NCI-H2081 treated with DMSO at 0.1 percent for 48 hours (cell line): Measurements from ENCODE around the gene C9orf85.
"Not testable (repeated sequence)": the region's sequence is repeated elsewhere in the genome, so short reads cannot be mapped to it uniquely, and the experiment has no call there.

Experiments used
- DNase-seq: peaks from one replicate; lab custom pipeline; 2025; lab: John Stamatoyannopoulos, UW

Gene C9orf85

DNA sequence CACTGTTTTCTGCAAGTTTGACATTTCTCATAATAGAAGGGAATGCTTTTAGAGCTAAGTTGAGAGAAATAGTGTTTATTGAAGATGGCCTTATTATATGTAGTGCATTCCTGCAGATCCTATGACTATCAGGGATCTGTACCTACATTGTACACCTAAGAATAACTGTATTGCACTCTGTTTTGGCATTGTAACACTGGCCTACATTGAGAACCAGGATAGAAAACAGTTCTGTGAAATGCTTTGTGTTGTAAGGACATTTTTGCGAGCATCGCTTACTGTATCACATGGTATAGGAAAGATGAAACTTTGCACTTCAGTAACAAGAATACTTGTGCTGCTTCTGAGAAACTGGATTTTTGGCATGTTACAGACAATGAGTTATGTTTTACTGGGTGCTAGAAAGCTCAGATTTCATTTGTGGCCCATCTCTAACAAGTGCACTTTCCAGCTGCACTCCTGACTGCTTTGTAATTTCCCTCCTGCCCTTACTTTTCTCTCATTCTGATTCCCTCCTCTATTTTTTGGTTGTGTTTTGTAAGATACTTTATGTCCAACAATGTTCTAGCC, 30.6 kb downstream of the C9orf85 start:
- DNase-seq = no peak

DNA sequence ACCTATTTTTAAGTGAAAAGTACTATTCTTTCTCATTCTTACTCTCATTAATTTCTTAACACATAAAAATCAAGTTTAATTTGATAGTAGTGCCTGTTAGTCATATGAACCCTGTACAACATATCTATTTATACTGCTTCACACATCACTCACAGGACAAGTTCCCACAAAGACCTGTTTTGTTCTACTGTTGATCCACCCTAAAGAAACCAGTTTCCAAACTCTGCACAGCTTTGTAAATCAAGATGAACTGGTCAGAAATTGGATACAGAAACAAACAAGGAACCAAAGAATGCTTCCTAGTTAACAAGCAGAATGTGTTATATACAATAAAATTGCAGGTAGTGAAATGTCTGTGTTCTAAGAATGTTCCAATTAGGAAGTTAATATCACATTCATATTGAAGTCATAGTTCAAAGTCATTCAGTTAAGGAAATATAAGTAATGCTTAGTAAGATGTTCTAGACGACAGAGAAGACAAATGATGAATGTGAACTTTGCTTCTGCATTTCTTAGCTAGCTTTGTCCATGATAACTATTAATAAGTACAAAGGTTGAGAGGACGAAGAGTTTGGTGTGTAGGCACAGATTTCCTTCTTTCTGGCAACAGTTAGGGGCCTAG, 33.4 kb downstream of the C9orf85 start:
- no peak for DNase-seq

DNA sequence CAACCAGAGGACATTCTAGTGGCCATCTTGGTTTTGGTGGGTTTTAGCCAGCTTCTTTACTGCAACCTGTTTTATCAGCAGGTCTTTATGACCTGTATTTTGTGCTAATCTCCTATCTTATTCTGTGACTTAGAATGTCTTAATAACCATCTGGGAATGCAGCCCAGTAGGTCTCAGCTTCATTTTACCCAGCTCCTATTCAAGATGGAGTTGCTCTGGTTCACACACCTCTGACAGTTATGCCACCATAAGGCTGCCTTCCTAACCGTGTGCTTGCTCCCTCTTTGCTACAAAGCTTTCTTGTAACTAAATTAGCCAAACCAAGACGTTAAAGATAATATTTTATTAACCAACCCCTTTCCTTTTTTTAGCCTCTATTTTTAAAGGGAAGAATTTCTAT, 43.2 kb downstream of the C9orf85 start:
- not testable (repeated sequence) for DNase-seq

DNA sequence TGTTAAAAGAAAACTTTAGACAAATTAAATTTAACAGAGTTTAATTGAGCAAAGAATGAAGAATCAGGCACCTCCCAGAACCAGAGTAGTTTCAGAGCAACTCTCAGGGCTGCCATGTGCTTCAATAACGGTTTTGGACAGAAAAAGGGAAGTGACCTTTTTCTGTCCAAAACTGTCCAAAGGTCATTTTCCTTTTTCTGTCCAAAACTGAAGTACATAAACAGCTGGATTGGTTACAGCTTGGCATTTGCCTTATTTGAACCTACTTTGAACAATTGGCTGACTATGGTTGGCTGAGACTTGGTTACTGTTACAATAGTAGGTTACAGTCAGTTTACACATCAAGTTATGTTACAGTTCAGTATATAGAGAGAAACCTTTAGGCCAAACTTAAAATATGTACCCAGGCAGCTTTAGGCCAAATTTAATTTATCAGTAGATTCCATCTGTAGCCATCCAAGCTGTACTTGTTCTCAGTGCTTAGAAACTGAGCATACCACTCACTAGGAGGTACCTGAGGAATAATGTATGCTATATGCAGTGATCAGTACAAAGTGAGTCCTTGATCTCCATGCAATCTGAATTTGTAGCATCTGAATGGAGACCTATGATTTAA, 44.0 kb downstream of the C9orf85 start:
- no peak for DNase-seq

DNA sequence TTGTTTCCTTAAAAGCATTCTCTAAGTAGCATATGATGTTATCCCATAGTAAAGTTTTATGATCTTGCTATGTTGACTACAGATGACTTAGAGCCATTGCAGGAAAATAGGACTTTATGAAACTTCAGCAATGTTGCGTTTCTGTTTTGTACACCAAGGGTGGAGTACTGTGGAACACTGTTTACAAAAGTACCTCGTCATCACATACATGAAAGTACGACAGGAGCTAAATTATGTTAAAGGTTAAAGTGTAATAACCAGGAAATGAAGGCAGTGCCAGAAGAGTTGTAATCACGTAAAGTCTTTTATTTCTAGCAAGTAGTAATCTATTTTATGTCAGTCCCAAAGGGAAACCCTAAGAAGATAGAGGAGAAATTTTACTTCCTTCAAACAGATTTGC, 50.9 kb downstream of the C9orf85 start:
- no peak for DNase-seq

DNA sequence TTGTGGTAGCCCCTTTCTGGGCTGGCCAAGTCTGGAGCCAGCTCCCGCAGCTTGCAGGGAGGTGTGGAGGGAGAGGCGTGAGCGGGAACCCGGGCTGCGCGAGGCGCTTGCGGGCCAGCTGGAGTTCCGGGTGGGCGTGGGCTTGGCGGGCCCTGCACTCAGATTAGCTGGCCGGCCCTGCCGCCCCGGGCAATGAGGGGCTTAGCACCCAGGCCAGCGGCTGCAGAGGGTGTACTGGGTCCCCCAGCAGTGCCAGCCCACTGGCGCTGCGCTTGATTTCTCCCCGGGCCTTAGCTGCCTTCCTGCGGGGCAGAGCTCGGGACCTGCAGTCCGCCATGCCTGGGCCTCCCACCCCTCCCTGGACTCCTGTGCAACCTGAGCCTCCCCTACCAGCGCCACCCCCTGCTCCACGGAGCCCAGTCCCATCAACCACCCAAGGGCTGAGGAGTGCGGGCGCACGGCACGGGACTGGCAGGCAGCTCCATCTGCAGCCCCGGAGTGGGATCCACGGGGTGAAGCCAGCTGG, 52.1 kb downstream of the C9orf85 start:
- DNase-seq = not testable (repeated sequence)

DNA sequence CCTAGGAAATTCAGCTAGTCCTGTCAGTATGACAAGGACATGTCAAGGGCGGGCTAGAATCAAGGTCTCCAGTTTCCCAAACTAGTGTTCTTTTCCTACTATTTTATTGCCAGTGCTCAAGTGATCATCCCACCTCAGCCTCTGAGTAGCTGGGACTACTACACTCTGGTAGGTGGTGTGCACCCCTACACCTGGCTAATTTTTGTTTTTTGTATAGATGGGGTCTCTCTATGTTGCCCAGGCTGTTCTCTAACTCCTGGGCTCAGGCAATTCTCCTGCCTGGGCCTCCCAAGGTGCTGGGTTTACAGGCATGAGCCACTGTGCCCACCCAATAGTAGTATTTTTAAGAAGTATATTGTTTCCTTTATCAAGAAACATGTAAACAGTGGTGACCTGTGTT, 54.0 kb downstream of the C9orf85 start:
- no peak for DNase-seq

DNA sequence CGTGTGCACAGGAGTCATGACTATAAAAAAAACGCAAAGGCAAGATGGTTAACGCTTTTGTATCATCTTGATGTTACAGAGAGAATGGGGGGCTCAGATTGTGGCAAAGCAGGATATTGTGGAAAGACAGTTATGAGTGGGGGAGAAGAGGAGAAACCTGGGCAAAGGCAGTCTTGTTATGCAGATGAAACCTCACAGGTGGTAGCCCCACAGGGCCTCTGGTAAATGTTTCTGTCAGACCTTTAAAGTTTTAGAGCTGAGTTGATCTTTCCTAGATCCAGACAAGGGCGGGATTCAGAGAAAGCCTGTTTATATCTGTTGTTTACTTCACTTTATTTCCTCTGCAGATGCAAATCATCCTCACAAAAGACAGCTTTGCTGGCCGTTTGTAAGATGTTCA, 55.2 kb downstream of the C9orf85 start:
- DNase-seq = no peak

DNA sequence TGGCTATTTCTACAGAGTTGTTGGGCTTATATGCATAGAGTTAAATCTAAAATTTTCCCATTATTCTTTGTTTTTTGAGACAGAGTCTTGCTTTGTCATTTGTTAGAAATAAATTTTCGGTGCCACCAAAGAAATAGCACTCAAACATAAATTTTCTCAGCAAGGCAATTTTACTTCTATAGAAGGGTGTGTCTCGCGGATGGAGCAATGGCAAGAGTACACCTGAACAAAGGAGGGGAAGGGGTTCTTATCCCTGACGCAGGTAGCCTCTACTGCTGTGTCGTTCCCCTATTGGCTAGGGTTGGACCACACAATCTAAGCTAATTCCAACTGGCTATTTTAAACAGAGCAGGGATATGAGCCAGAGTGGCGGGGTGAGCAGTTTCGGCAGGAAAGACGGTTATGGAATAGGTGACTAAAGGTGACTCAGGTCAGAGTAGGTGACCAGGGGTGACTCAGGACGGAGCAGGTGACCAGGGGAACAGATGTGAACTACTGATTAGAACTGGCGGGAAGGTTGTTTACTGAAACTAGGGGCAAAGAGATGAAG, 57.2 kb downstream of the C9orf85 start:
- no peak for DNase-seq

DNA sequence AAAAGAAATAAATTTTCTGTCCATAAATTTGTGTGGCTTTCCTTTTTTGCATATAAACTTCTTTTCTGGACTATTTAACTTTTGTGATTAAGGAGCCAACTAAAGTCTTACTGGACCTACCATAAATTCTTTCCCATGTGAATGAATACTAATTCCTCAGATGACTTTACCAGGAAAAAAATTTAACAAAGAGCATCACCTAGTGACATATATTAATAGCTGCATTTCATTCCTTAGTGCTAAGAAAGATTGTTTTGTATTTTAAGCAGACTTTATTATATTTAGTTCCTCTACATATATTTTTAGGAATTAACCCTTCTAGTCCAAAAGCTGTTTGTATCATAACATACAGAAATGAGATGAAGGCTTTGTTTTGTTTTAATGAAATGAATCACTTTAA, 64.4 kb downstream of the C9orf85 start:
- DNase-seq = no peak

DNA sequence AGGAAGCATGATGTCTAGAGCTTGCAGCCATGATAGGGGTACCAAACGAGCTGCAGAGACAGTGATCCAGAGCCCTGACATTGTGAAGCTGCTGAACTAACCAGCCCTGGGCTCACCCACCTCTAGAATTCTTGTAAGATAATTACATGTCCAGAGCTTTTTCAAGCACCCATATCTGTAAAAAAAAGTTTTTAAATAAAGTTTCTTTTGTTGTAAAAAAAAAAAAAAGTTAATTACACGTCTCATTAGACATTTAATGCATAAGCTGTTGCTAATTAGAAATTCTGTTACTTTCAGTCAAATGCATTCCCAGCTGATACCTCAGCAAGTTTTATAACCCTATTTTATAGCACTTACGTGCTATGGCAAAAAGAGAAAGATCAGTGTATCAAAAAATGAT, 65.6 kb downstream of the C9orf85 start:
- no peak for DNase-seq

DNA sequence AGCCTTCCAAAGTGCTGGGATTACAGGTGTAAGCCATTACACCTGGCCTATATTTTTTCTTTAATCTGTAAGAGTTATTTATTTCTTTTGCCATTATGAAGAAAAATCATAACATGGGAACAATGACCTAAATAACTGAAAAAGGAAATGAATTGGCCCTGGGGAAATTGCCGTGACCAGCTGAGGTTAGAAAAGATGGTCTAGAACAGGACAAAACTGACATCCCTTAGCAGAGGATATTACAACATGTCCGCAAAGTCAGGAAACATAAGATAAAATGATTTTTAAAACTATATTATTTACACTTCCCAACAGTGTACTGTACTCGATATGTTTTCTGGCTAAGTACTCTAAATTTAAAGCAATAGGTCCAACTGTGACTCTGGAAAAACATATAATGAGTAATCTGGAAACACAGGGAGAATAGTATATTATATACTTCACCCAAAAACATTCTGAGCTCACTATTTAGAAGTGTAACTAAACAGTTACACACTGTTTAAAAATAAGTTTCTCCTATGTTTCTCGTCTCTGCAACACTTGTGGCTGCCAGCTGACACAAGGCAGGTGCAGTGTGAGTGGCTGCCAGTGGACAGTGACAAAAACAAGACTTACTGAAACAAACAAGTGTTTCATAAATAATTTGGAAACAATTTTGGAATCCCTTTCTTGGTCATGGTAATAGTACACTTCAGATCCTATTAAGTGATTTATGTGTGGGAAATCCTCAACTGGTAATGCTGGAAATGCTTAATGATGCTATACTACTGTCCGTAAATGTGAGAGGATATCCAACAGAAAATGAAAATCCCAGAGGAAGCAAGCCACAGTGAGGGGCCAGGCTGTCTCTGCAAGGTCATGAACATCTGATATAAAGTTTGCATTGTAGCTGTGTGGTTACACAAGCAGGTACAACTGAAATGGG, 69.1 kb downstream of the C9orf85 start:
- no peak for DNase-seq

DNA sequence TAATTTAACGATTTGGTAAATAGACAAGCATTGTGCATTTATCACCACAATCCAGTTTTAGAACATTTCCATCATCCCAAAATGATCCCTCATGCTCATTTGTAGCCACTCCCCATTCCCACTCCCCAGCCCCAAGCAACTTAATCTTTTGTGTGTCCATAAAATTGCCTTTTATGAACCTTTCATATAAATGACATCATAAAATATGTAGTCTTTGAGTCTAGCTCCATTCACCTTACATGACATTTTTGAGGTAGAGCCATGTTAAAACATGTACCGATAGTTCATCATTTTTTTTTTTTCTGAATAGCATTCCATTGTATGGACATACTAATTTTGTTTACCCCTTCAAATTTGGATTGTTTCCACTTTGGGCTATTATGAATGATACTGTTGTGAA, 70.5 kb downstream of the C9orf85 start:
- no peak for DNase-seq

DNA sequence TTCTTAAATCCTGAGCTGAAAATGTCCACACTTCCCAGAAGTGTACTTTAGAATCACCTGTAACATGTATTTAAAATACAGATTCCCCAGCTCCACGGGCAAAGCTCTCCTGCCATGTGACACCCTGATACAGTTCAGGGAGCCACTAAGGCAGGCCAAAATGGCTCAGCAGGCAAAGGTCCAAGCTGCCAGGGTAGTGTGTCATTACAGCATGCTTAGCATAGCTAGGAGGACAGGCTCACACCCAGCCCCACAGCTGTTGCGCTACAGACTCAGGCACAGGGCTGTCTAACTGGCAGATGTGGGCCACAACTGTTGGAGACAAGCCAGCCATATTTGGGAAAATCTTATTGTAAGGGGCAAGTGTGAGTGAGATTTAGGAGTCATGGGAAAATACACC, 73.0 kb downstream of the C9orf85 start:
- DNase-seq = no peak

DNA sequence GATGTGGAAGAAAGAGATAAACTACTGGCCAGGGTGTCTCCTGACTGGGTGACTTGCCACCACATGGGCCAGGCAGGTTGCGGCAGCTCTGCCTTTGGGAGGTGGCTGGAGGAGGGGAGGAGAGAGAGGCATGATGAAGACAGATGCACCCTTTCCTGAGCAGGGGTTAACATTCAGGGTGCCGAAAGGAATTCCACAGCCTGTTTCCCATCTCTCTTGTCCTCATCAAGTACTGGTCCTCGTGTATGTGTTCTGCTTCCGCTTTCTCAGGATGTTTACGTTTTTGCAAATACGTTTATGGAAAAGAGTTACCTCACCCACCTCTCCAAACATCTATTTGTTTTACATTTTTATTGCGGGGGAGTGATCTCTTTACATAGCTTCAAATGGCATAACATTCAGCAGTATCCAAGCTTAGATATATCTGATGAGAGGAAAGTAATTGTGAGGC, 73.4 kb downstream of the C9orf85 start:
- DNase-seq = no peak

DNA sequence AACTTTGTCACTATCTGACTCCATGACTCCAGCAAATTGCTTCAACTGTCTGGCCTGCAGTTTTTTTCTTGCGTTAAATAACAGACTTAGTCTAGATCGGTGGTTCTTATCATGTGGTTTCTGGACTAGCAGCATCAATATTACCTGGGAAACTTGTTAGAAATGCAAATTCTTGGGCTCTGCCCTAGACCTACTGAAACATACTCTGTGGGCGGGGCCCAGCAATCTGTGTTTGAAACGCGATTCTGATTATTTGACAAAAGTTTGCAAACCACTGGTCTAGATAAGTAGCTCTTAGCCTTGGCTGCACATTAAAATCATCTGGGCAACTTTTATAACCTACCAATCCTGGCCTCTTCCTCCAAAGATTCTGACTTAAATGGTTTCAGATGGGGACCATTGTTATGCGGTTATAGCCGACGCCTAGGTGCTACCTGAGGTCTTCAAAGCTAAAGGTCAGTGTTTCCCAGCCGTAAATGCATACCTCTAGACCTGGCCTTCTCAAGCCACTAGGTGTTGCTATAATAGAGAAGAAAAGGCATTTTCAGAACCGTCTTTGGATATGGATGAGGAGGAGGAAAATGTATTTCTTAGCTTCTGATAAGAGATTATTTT, 74.0 kb downstream of the C9orf85 start:
- DNase-seq = no peak

DNA sequence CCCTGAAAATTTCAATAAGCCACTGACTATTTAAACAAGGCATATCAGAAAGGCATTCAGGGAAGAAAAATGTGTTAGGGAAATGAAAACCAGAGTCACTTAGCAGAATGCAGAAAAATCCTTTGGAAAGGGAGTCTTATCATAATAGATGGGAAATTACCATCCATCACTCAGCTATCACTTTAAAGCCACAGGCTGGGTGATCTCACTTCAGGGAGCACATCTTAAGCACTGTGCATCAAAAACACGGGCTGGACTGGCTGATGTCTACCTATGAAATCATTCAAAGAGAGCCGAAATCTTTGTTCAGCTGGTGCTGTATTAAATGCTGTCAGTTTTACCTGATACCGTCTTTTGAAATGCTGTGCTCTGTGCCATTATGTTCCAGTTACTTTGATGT, 75.5 kb downstream of the C9orf85 start:
- DNase-seq = no peak

DNA sequence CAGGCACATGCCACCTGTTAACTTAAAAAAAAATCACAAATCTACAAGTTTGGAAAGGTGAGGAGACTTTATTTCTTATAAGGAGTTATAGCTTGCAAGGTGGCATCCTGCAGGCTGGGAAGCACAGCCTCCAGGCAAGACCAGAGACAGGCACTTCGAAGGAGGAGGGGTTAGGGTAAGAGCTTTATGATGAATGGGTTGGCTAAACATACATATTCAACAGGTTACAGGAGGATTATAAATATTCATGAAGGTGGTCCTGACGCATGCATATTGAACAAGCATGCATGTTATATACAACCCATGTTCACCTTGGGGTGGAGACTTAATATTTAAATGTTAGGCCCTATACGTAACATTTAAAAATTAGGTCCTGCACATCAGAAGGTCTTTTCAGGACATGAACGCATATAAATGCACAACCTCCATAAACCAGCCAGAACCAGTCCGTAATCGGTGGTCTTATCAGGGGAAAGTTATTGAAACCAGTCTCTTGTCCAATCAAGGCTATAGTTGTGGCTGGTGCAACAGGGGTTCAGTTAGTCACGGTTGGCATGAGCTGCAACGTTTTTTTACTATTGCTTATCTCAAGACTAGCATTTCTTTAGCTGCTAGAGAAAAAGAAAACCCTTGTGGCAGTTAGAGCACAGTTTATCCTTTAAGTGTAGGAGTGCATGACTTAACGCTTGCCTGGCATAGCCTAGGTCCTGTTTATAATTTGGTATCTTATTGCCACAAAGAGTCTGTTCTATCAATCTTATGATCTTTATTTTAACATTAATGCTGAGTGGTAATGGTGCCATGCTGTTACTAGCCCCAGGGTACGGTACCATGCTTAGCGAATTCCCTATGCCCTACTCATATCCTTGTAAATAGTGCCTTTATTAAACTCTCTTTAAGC, 76.3 kb downstream of the C9orf85 start:
- no peak for DNase-seq

DNA sequence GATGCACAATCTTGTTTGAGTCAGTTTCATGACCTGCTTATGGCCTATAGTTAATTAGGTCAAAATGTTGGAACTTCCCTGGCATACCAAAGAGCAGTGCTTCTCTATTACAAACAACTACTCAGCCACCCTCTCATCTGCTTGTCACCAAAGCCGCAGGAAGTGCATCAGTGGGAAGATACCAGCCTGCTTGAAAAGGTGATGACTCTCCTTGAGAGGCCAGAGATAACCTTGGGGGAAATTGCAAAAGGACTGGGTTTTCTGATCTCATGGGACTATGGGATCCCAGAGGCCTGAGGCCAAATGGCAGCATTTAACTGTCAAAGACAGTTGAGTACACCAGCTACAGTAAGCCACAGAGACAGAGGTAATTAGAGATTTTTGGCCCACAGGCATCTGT, 79.0 kb downstream of the C9orf85 start:
- DNase-seq = no peak

DNA sequence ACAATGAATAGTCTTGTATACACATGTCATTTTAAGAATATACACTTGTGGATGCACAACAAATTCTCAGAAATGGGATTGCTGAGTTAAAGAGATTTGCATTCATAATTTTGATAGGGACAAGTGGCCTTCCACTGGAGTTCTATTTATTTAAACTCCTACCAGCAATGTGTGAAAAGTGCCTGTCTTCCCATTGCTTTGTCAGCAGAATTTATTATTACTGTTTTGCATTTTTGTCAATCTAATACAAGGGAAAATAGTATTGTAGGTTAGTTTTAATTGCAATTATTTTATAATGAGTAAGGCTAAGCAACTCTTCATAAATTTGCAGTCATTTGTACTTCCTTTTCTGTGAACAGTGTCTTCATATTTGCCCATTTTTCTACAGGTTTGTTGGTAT, 94.0 kb downstream of the C9orf85 start:
- DNase-seq = no peak

DNA sequence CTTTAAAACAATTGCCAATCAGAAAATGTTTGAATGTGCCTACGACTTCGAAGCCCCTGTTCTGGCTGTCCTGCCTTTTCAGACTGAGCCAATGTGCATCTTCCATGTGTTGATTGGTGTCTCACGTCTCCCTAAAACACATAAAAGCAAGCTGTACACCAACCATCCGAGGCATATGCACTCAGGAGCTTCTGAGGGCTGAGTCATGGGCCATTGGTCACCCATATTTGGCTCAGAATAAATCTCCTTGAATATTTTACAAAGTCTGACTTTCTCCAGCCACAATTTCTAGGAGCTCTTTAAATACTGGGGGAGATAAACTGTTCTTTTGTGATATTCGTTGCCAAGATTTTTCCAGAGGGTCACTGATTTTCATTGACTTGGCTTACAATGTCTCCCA, 95.1 kb downstream of the C9orf85 start:
- DNase-seq = no peak
